Measurements from ENCODE around the gene BMP6. TPM values are rescaled to one million over a fixed set of nuclear protein-coding genes. Genes with fewer than 3 reads are reported as not detected.
"Not testable (repeated sequence)": the region's sequence is repeated elsewhere in the genome, so short reads cannot be mapped to it uniquely, and the experiment has no call there.

The BMP6 gene
- total RNA-seq, 1 experiment from 2014 or later, result 1.9 TPM

DNA sequence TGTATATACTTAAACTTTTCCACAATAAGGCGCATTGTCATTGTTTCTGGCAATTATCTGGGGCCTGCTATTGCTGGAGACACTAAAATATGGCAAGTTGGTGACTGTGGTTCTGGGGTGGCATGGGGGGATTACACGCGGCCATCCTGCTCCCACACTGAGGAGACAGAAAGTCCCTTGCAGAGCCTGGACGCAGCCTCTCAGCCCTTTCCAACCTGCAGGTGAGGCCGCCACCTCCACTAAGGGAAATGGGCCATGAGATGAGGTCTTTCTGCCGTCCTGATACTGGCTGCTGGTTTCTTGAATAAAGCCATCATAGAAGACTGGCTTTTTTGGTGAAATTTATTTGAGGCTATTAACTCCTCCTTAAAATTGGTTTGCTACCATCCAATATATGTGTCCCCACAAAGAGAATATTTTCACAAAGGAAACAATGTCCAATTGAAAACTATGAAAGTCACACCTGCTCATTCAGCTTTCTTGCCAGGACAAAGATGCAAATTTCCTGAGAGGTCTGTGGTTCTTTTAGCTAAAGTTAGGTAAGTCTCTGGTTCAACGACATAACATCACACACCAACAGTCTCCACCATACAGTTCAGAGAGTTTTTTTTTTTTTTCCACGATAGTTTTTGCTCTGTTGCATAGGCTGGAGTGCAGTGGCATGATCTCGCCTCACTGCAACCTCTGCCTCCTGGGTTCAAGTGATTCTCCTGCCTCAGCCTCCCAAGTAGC, 171.7 kb downstream of the BMP6 start:
- Histone ChIP-seq H3K9me3 (ENCODE audit: low read depth, low read length, poor library complexity, severe bottlenecking) (no peaks in the 10 kb centered on the region), H3K27me3 (replicated peaks; ENCODE audit: insufficient read depth, low read depth, low read length, poor library complexity) (no peaks in the 10 kb centered on the region), H3K36me3 (ENCODE audit: insufficient read depth, low read length, poor library complexity, severe bottlenecking) (peaks cover 95% of the 10 kb centered on the region), H3K4me3 (ENCODE audit: low read depth, low read length, poor library complexity, severe bottlenecking) (no peak overlapping the region), H3K4me1 (ENCODE audit: insufficient read depth, low read length, poor library complexity, severe bottlenecking) (no peaks in the 10 kb centered on the region), H3K27ac (ENCODE audit: low read depth, low read length, poor library complexity, severe bottlenecking) (no peak overlapping the region)
- intact Hi-C loops (cut with micrococcal nuclease; ENCODE audit: unreplicated experiment), result loop anchor here (10.0 kb wide), 1 partner anchor 173 kb away; the partner anchor contains the start of gene BMP6
- DNase-seq (ENCODE audit: low spot score), result no peak
- BruUV-seq (replicated peaks), result no TSS peak
- ChIA-PET CTCF (no interaction called here), POLR2A (ENCODE audit: low non-redundant PET) (no interaction called here)
- TF ChIP-seq, protein P1, sequence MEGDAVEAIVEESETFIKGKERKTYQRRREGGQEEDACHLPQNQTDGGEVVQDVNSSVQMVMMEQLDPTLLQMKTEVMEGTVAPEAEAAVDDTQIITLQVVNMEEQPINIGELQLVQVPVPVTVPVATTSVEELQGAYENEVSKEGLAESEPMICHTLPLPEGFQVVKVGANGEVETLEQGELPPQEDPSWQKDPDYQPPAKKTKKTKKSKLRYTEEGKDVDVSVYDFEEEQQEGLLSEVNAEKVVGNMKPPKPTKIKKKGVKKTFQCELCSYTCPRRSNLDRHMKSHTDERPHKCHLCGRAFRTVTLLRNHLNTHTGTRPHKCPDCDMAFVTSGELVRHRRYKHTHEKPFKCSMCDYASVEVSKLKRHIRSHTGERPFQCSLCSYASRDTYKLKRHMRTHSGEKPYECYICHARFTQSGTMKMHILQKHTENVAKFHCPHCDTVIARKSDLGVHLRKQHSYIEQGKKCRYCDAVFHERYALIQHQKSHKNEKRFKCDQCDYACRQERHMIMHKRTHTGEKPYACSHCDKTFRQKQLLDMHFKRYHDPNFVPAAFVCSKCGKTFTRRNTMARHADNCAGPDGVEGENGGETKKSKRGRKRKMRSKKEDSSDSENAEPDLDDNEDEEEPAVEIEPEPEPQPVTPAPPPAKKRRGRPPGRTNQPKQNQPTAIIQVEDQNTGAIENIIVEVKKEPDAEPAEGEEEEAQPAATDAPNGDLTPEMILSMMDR (conservative IDR thresholded peaks at IDR 0.05; ENCODE audit: low read depth, low read length), result no peak
- no peak for TF ChIP-seq EZH2 (IDR thresholded peaks at IDR 0.05; ENCODE audit: borderline replicate concordance, low read depth, low read length, poor library complexity, severe bottlenecking)

DNA sequence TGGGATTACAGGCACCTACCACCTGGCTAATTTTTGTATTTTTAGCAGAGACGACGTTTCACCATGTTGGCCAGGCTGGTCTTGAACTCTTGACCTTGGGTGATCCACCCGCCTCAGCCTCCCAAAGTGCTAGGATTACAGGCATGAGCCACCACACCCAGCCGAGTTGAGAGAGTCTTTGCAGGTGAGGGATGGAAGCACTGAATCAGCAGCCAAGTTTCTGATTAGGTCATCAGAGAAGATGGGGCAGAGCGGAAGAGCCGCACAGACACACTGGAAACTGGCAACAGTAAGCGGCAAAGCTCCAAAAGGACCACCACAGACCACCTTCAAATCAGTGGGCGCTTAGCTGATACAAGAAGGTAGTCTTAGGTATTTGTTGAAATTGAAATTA, 172.3 kb downstream of the BMP6 start:
- BruUV-seq (replicated peaks); H3K27ac ChIP-seq (ENCODE audit: low read depth, low read length, poor library complexity, severe bottlenecking); H3K4me3 ChIP-seq (ENCODE audit: low read depth, low read length, poor library complexity, severe bottlenecking); DNase-seq (ENCODE audit: low spot score); H3K27me3 ChIP-seq (replicated peaks; ENCODE audit: insufficient read depth, low read depth, low read length, poor library complexity); H3K4me1 ChIP-seq (ENCODE audit: insufficient read depth, low read length, poor library complexity, severe bottlenecking); POLR2A ChIA-PET (ENCODE audit: low non-redundant PET); CTCF ChIA-PET; H3K9me3 ChIP-seq (ENCODE audit: low read depth, low read length, poor library complexity, severe bottlenecking): not testable (repeated sequence)
- intact Hi-C loops (cut with micrococcal nuclease; ENCODE audit: unreplicated experiment), result loop anchor here (10.0 kb wide), 1 partner anchor 173 kb away; the partner anchor contains the start of gene BMP6
- peaks cover 96% of the 10 kb centered on the region for H3K36me3 ChIP-seq (ENCODE audit: insufficient read depth, low read length, poor library complexity, severe bottlenecking)

DNA sequence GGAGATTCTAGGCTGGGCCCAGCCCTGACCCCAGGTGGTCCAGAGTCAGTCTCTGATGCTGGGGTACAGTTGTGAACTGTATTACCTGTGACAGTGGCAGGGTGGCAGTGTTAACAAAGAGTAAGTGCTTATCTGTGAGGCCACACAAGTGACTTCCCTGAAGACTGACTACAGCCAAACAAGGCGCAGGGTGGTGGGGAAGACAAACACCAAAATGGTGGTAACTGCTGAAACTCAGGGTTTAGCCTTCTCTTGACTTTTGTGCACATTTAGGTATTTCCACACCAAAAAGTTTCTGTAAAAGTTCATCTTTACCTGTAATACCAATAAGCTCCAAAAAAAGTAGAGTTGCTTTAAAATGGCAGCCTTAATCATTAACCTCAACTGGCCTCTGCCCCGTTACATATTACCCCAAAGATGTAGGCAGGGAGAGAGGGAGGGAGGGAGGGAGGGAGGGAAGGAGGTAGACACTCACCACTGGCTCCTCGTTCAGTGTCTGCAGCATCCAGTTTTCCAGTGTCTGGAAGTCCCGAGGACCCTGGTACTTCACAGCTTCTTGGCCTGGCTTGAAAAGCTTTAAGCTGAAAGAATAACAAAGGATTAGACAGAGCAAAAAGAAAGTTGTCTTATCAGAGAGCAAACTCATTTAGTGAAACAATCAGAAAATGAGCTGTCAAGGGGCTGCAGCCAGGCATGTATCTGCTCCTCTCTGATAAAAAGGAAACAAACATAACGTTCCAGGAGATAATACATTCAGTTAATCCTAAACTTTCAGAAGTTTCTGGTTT, 173.4 kb downstream of the BMP6 start:
- no peaks in the 10 kb centered on the region for H3K4me1 ChIP-seq (ENCODE audit: insufficient read depth, low read length, poor library complexity, severe bottlenecking)
- POLR2A ChIA-PET (ENCODE audit: low non-redundant PET), result interaction anchor here (0.5 kb wide), 1 partner anchor 160 kb away, joined by 3 read pairs; no protein-coding TSS in a partner anchor

More for the DNA sequence above, 173.4 kb downstream of the BMP6 start:
- TF ChIP-seq EZH2 (IDR thresholded peaks at IDR 0.05; ENCODE audit: borderline replicate concordance, low read depth, low read length, poor library complexity, severe bottlenecking), result no peak
- TF ChIP-seq, protein P1 (conservative IDR thresholded peaks at IDR 0.05; ENCODE audit: low read depth, low read length), result 0 out of 2 replicates have a peak, but pooled peaks have one; percentile 24
- no peaks in the 10 kb centered on the region for H3K9me3 ChIP-seq (ENCODE audit: low read depth, low read length, poor library complexity, severe bottlenecking)
- no peak for DNase-seq (ENCODE audit: low spot score)
- no peak overlapping the region for H3K4me3 ChIP-seq (ENCODE audit: low read depth, low read length, poor library complexity, severe bottlenecking)
- H3K27ac ChIP-seq (ENCODE audit: low read depth, low read length, poor library complexity, severe bottlenecking), result no peak overlapping the region
- intact Hi-C loops (cut with micrococcal nuclease; ENCODE audit: unreplicated experiment), result loop anchor here (10.0 kb wide), 1 partner anchor 174 kb away; the partner anchor contains the start of gene BMP6
- CTCF ChIA-PET, result no interaction called here
- no peaks in the 10 kb centered on the region for H3K27me3 ChIP-seq (replicated peaks; ENCODE audit: insufficient read depth, low read depth, low read length, poor library complexity)
- H3K36me3 ChIP-seq (ENCODE audit: insufficient read depth, low read length, poor library complexity, severe bottlenecking), result peaks cover 95% of the 10 kb centered on the region
- BruUV-seq (replicated peaks), result no TSS peak
